ENCODE data around the gene ZFHX3.

DNA sequence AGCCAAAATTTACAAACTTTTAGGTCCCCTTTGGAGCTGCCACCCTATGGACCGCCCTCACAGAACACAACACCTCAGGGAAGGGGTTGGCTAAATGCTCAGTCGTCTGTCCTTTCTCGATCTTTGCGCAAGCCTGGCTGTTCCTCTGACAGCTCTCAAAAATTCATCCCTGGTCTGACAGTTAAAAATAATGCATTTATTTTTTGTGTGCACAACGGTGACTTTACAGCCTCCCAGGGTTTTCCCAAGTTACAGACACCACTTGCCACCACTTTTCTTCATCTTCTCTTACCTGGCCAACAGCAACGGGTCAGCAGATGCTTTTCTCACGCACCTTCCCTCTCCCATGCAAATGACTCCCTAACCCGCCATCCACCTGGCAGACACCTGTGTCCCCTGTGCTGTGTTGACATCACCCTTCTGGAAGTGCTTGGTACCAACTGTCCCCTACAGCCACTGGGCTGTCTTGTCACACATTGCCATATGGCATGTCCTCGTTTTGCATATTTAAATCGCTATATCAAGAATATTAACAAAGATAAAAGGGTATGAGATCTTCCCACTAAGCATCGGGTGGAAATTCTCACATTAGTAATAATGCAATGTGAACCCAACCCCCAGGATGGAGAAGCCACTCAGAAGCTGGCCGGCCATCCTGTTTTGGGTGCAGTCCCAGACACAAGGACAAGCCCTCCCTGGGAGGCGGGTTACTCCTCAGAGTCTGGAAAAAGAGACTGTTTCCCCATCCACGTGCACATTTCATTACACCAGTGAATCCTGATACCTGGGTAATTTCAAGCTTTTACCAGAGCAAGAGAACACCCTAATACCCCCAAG is 187.0 kb downstream of the ZFHX3 start:
- TF ChIP-seq, protein P1, sequence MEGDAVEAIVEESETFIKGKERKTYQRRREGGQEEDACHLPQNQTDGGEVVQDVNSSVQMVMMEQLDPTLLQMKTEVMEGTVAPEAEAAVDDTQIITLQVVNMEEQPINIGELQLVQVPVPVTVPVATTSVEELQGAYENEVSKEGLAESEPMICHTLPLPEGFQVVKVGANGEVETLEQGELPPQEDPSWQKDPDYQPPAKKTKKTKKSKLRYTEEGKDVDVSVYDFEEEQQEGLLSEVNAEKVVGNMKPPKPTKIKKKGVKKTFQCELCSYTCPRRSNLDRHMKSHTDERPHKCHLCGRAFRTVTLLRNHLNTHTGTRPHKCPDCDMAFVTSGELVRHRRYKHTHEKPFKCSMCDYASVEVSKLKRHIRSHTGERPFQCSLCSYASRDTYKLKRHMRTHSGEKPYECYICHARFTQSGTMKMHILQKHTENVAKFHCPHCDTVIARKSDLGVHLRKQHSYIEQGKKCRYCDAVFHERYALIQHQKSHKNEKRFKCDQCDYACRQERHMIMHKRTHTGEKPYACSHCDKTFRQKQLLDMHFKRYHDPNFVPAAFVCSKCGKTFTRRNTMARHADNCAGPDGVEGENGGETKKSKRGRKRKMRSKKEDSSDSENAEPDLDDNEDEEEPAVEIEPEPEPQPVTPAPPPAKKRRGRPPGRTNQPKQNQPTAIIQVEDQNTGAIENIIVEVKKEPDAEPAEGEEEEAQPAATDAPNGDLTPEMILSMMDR (IDR thresholded peaks at IDR 0.05): no peak
- no peak for TF ChIP-seq POLR2A (IDR thresholded peaks at IDR 0.05)

All from heart left ventricle (tissue), 13 donors.